CD4-positive, alpha-beta T cell treated with Interleukin-21 for 1 hour (primary cell): ENCODE measurements around the gene NPPA.

Source experiments
- DNase-seq: peaks from one replicate; pipeline ENCODE4 v3.0.0-alpha.2; 2020

NPPA gene

GRCh38 chr1:11873395-11874257 lies 26.0 kb upstream of the NPPA start:
- no peak for DNase-seq

DNA sequence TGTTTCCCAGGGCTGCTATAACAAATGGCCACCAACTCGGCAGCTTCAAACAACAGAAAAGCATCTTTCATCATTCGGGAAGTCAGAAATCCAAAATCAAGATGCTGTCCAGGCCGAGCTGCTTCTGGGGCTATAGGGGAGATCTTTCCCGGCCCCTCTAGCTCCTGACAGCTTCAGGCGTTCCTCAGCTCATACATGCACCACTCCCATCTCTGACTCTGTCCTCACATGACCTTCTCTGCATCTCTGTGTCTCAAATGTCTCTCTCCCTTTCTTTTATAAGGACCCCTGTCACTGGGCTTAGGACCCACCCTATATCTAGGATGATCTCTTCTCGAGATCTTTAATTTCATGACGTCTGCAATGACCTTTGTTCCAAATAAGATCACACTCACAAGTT lies 25.0 kb upstream of the NPPA start:
- no peak for DNase-seq

GRCh38 chr1:11869650-11870207 lies 22.1 kb upstream of the NPPA start:
- DNase-seq = no peak

DNA sequence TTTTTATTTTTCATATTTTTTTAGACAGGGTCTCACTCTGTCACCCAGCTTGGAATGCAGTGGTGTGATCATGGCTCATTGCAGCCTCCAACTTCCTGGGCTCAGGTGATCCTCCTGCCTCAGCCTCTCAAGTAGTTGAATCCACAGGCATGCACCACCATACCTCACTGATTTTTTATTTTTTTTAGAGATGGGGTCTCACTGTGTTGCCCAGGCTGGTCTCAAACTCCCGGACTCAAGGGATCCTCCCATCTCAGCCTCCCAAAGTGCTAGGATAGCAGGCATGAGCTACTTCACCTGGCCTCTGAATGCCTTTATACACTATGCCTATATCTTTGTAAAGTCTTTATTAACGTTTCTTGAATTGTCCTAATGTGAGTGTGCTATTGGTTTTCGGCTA lies 21.5 kb upstream of the NPPA start:
- DNase-seq = no peak

GRCh38 chr1:11868331-11868980 lies 20.9 kb upstream of the NPPA start:
- no peak for DNase-seq

DNA sequence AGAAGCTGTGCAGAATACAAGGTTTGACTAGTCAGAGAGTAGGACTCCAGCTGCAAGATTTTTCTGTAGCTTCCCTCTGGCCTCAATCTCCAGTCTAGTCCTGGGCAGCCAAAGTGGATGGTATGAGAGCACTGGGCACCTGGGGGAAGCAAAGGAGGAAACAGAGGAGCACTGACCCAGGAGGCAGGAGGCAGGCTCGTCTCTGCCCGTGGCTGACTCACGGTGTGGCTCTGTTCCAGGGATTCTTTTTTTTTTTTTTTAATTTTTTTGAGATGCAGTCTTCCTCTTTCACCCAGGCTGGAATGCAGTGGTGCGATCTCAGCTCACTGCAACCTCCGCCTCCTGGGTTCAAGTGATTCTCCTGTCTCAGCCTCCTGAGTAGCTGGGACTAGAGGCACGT lies 15.3 kb upstream of the NPPA start:
- DNase-seq = no peak

DNA sequence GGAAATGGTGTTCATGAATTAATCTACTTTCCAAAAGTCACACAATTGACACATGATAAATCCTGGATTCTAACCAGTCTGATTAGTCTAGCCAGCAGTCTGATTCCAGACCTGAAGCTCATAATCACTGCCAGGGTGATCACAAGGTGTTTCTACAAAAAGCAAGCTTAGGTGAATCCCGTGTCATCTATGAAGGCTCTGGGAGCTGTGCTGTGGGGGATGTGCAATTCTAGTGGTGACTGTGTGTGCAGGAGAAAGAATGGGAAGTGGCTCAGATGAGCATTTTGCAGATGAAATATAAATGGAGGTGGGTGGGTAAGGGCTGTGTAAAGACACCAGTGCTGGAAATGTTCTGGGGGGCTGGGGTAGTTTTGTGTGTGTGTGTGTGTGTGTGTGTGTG lies 13.0 kb upstream of the NPPA start:
- no peak for DNase-seq

DNA sequence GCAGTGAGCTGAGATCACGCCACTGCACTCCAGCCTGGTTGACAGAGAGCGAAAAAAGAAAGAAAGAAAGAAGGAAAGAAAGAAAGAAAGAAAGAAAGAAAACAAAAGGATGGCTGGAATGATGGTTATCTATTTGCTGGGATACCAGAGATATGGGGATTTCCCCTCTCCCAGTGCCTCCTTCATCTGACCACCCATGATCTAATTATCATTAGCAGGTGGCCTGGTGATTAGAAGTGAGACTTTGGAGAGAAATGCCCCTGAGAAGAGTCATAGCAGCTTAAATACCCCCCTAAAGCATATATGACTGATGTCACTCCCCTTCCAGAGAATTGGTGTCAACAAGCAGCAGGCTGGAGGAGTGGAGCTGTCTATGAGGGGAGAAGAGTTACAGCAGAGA lies 12.5 kb upstream of the NPPA start:
- DNase-seq = no peak

- DNase-seq = peak; percentile 58
Measured at GRCh38 chr1:11858968-11859871, 11.6 kb upstream of the NPPA start.

DNA sequence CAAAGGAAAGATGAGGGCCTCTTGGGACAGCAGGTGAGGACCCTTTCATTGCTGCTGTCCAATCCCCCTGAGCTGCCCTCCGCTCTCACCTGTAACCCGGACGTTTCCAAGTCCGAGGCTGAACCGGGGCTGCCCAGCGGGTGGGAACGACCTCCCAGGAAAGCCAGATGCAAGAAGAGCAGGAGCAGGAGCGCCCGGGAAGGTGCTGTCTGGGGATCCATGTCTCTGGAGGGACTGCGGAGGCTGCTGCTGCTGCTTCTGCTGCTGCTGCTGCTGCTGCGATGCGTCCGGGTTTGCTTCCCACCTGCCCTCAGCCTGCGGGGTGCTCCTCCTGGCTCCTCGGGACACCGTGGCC lies 11.0 kb upstream of the NPPA start, which contains the start of gene NPPB:
Gene NPPB, minus strand, starts transcription at position 333 of the 355 bp plus-strand sequence. Its CDS starts 112 bp downstream, at position 221.
- no peak for DNase-seq

DNA sequence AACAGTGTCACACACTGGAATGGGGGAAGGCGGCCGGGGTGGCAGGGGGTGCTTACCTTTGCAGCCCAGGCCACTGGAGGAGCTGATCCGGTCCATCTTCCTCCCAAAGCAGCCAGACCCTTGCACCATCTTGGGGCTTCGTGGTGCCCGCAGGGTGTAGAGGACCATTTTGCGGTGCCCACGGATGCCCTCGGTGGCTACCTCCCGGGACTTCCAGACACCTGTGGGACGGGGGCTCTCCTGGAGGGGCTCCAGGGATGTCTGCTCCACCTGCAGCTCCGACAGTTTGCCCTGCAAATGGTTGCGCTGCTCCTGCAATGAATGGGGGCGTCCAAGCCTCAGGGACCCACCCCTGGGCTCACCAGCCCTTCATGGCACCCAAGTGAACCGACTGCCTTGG lies 10.6 kb upstream of the NPPA start:
- DNase-seq = no peak

- no peak for DNase-seq
Measured at GRCh38 chr1:11857164-11857851, 9.7 kb upstream of the NPPA start.

DNA sequence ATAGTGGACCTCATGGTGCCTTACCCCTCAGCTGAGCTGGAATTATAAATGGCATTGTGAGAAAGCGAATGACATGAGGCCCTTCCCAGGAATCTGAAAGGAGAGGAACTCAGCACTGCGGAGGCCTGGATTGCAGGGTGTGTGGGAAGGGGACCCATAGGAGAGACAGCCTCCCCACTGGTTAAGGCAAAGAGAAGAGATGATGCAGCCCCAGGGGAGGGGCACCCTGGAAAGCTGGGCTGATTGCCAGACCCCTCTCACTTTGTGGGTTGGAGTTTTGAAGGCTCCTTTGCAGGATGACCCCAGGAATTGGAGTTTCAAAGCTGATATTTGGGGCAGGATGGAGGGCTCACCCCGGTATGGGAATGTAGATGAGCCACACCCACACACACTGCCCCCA lies 9.1 kb upstream of the NPPA start:
- DNase-seq = no peak

DNA sequence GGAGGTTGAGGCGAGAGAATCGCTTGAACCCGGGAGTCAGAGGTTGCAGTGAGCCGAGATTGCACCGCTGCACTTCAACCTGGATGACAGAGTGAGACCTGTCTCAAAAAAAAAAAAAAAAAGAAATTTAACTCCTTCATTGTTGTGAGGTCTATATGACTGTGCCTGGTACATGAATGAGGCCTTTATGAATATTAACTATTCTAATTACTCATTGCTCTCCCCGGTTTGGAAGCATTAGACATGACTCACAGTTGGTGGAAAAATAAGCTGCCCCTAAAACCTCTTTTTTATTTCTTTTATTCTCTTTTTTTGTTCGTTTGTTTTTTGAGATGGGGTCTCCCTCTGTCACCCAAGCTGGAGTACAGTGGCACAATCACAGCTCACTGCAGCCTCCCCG lies 7.8 kb upstream of the NPPA start:
- no peak for DNase-seq

GRCh38 chr1:11854519-11854918 lies 6.9 kb upstream of the NPPA start:
- no peak for DNase-seq

- DNase-seq = no peak
Measured at GRCh38 chr1:11851180-11851579, 3.6 kb upstream of the NPPA start.

- no peak for DNase-seq
Measured at GRCh38 chr1:11850156-11850555, 2.6 kb upstream of the NPPA start.

- DNase-seq = no peak
Measured at GRCh38 chr1:11848373-11848700, 754 bp upstream of the NPPA start.

DNA sequence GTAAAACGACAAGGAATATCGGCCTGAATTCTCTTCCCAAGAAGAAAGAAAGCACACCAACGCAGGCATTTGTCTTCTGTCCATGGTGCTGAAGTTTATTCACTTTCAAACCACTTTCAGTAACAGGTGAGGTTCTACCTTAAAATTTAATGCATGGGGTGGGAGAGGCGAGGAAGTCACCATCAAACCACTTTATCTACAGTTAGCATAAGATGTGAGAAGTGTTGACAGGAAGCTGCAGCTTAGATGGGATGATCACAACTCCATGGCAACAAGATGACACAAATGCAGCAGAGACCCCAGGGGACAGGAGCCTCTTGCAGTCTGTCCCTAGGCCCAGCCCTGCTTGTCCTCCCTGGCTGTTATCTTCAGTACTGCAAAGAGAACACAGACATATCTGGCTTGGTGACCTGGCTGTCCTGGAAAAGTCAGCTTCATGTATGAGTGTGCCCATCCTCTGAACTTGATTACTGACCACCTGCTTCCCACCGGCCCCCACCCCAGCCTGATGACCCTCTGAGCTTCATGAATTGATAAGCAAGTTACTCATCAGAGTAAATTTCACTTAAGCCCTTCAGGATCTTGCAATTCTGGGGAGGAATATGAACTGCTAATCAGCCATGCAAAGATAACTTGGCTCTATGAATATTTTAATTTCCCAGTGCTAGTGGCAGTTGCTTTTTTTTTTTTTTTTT lies 1.8 kb downstream of the NPPA start:
- DNase-seq = no peak

DNA sequence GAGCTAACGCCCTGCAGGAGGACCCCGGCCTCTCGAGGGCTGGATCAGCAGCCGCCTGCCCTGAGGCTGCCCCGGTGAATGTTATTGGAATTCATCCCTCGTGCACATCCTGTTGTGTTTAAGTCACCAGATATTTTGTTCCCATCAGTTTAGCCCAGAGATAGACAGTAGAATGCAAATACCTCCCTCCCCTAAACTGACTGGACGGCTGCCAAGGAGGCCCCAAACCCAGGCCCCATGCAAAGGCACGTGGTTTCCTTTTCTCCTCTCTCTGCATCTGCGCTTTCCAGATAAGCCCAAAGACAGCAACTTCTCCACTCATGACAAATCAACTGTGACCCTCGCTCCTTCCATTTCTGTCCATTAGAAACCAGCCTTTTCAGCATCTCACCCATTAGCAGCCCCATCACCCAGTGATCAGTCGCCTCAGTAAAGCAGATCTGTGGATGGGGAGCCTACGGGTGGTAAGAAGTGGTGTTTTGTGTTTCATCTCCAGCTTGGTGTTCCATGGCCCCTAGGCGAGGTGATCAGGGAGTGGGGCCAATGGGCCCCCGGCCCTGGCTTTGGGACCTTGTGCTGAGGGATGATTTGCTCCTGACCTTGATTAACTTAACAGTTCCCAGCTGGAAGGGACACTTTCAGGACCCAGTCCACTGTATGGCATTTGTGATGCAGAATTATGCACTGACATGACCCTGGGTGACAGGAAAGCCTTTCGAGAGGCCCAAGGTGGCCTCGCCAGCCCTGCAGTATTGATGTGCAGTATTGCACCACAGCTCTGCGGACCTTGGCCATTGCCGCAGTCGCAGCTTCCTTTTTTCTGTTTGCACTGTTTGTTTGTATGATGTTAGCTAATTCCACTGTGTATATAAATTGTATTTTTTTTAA lies 5.2 kb downstream of the NPPA start:
- no peak for DNase-seq
